GM12864 (cell line): Measurements from ENCODE around the gene ACMSD.

Source experiments
- DNase-seq: peaks from one replicate; pipeline ENCODE4 v3.0.0-alpha.2; 2011; ENCODE audit warnings: low read depth
- H3K4me3 ChIP-seq: 2 replicates; pipeline ENCODE4 v1.5.1; 2011; ENCODE audit warnings: mild to moderate bottlenecking, low read depth, low read length, control low read depth
- CTCF ChIP-seq: IDR thresholded peaks from 2 replicates; pipeline ENCODE4 v1.5.1; 2011; ENCODE audit warnings: low read depth, mild to moderate bottlenecking, moderate library complexity, low read length, control low read depth, inconsistent platforms; ENCODE audit errors: missing control alignments

The ACMSD gene

GRCh38 chr2:134944975-134945374, 106.6 kb downstream of the ACMSD start:
- DNase-seq: no peak
- TF ChIP-seq CTCF: no peak
- H3K4me3 ChIP-seq: no peak overlapping the region

GRCh38 chr2:134946073-134946472, 107.7 kb downstream of the ACMSD start:
- no peak for TF ChIP-seq CTCF
- DNase-seq: no peak

GRCh38 chr2:134949981-134950708, 111.7 kb downstream of the ACMSD start:
- TF ChIP-seq CTCF: no peak
- no peak for DNase-seq
- no peak overlapping the region for H3K4me3 ChIP-seq

More at GRCh38 chr2:134946073-134946472, 107.7 kb downstream of the ACMSD start:
- no peak overlapping the region for H3K4me3 ChIP-seq

DNA sequence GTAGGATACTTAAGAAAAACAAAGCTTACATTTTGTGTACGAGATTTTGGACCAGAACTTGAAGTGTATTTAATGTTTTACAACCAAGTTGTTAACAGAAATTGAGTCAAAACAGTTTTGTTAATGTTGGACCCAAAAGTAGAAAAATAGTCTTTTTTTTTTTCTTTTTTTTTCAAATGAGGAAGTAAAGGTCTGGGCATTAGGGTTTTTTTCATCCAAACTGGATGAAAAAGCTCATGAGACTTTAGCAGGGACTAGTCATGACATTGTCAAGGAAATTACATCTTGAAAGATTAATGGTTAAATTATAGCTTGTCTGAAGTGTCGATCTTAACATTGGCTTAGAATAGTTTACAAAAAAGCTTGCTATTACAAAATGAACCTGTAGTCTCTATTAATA, 112.5 kb downstream of the ACMSD start:
- DNase-seq: no peak
- TF ChIP-seq CTCF: no peak
- H3K4me3 ChIP-seq: no peak overlapping the region
